Astrocyte of the cerebellum (primary cell): ENCODE data around the gene RAB24.

Experiments used
- DNase-seq: peaks from one replicate; pipeline ENCODE4 v3.0.0-alpha.2; 2011; ENCODE audit warnings: low read depth
- H3K4me3 ChIP-seq: 2 replicates; pipeline ENCODE4 v1.5.1; 2011; ENCODE audit warnings: mild to moderate bottlenecking, low read depth, low read length, moderate library complexity
- in situ Hi-C: cut with HindIII; loops from 2 replicates; pipeline ENCODE4 v1.10.0; 2017; ENCODE audit warnings: low sequenced_read_pairs
- TF ChIP-seq, protein P1 (sequence below): IDR thresholded peaks from 2 replicates; pipeline ENCODE4 v1.5.1; 2012; ENCODE audit warnings: low read length, low read depth, moderate library complexity, mild to moderate bottlenecking; ENCODE audit errors: missing control alignments

The RAB24 gene

DNA sequence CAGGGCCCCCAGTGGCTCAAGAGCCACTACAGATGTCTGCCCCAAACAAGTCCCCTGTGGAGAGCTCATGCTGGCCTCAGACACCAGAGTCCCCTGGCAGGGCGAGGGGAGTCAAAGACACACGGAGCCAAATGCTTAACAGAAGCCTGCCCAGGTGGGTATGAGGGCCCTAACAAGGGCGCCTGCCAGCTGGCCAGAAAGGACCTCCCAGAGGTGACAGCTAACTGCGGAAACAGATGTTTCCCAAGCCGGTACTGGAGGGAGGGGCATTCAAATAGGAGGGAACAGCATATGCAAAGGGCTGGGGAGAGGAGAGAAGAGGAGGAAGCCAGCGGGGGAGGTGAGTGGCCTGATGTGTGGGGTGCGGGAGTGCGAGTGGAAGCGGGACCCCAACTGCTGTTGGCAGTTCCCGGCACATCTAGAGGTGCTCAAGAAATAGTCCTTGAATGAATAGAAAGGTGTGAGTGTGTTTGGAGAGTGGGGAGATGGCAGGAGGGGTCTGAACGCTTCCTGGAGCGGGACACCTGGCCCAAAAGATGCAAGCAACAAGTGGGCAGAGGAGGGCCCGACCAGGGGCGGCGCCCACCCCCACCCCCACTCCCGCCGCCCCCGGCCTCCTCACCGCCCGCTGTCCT is 7.4 kb upstream of the RAB24 start:
- DNase-seq: no peak
- TF ChIP-seq, protein P1, sequence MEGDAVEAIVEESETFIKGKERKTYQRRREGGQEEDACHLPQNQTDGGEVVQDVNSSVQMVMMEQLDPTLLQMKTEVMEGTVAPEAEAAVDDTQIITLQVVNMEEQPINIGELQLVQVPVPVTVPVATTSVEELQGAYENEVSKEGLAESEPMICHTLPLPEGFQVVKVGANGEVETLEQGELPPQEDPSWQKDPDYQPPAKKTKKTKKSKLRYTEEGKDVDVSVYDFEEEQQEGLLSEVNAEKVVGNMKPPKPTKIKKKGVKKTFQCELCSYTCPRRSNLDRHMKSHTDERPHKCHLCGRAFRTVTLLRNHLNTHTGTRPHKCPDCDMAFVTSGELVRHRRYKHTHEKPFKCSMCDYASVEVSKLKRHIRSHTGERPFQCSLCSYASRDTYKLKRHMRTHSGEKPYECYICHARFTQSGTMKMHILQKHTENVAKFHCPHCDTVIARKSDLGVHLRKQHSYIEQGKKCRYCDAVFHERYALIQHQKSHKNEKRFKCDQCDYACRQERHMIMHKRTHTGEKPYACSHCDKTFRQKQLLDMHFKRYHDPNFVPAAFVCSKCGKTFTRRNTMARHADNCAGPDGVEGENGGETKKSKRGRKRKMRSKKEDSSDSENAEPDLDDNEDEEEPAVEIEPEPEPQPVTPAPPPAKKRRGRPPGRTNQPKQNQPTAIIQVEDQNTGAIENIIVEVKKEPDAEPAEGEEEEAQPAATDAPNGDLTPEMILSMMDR: no peak
- in situ Hi-C loops: no loop called here
- peak overlapping the region; percentile 56 for H3K4me3 ChIP-seq

DNA sequence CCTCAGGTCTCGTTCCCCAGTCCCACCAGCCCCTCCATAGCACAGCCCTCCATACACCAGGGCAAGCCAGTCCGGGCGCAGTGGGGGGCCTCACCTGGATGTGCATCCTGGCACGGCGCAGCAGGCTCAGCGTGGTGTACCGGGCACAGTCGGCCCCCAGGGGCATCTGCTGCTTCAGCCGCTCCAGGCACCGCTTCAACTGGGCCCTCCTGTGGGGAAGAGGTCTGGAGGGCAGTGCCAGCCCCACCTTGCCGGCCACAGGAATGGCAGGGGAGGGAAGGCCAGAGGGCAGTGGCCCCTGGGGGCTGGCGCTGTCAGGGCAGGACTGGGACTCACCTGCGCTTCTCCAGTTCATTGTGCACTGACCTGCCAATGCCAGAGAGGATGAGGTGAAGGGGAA is 6.8 kb upstream of the RAB24 start:
- H3K4me3 ChIP-seq: peak overlapping the region; percentile 56
- TF ChIP-seq, protein P1: no peak
- no peak for DNase-seq
- in situ Hi-C loops: no loop called here

DNA sequence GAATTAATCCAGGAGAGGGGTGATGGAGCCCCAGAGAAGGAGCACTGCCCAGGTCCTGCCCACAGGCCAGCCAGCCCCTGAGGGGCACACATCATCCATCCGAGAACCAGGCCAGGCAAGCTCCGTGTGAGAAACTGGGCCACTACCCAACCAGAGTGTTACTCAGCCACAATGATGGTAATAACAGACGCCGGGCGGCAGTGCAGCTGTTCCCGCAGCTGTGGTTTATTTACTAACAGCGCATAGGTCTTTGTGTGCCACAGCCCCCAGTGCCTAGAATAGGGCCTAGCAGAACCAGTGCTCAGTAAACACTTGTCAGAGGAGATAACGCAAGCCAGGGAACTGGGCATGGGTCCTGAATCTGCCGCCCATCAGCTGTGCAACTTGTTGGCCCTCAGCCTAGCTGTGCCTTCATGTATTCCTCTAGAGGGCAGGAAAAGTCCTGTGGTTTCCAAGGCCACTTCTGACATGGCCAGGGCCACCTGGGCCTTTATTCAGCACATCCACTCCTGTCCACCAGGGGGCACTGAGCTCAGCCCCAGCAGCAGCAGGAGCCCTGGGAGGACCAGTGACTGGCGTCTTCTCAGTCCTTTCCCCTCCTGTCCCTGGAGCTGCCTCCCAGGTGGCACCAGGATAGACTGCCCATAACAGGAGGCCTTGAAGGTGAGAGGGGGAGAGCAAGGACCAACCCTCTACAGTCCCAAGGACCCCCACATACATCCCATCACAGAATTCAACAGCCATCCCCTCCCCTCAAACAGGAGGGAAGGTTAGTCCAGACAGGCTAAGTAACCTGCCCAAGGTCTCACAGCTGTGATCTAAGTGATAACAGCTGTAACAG is 6.1 kb upstream of the RAB24 start:
- H3K4me3 ChIP-seq: no peak overlapping the region
- TF ChIP-seq, protein P1: peak; percentile 95

DNA sequence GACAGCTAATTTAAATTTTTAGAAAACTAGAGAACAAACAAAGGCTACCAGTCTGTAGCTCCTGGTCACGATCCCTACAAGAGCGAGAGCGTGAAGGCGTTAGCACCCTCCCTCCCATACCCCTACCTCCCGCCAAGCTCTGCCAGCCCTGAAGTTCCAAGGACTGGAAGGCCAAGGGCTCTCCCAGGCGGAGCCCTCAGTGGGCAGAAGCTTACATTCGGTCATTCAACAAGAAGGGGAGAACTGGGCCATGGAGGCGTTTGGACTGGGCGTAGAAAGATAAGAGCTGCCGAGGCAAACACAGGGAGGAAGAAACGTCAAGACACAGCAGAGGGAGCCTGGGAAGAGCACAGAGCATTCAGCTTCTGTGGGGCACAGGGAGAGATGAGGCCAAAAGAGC is 5.2 kb upstream of the RAB24 start:
- DNase-seq: no peak
- in situ Hi-C loops: no loop called here
- TF ChIP-seq, protein P1: no peak
- no peak overlapping the region for H3K4me3 ChIP-seq

More for the DNA sequence above, 6.1 kb upstream of the RAB24 start:
- peak; percentile 29 for DNase-seq
- in situ Hi-C loops: no loop called here

DNA sequence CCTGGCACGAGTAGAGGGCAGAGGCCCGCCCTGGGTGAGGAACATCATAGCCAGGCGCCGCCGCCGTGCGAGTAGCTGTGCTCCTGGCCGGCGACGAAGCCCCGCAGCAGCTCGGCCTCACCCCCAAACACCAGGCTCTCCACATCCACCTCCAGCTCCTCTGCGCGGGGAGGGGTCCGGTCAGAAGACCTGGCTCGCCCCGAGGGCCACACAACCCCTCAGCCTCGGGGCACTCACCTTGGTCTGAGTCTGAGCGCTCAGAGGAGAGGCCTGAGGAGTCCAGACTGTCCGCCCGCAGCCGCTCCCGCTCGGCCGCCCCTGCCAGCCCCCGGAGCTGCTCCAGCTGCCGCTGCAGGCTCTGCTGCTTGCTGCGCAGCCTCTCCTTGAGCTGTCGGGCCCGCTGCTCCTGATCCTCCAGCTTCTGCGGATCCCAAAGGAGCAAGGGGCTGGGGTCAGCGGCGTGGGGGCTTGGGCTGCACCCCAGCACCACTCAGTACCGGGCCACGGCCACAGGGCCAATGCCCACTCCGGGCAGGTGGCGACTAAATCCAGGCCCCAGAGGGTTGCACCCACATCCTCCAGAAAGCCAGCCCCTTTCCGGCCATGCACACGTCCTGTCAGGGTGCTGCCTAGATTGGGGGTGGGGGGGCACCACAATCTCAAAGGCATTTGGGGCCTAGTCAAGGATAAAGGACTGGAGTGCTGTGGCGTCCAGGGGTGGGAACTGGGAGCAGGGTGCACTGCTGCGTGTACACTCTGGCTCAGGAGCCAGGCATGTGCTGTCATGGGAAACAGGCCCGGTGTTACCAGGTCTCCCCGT is 4.2 kb upstream of the RAB24 start:
- no peak for DNase-seq
- no peak overlapping the region for H3K4me3 ChIP-seq
- in situ Hi-C loops: no loop called here
- TF ChIP-seq, protein P1: no peak
